ENCODE results near the gene CAVIN1. TPM values are rescaled to one million over a fixed set of nuclear protein-coding genes. Genes with fewer than 3 reads are reported as not detected.

CAVIN1 gene
- total RNA-seq, 5 donors from 2014 or later (not counting 1 experiment from before 2014, with no cell fraction given) = 0.83 to 2.3 (median 2.1) TPM

- Histone ChIP-seq H3K27me3 (replicated peaks in 1 of 2; ENCODE audit: control insufficient read depth in 2 of 2, extremely low read depth in 1 of 2, insufficient read depth in 2 of 2, low read length in 1 of 2) (no peaks in the 10 kb centered on the region), H3K4me3 (ENCODE audit: control insufficient read depth in 1 of 2, extremely low read depth in 1 of 2, low read length in 1 of 2) (no peak overlapping the region), H3K36me3 (ENCODE audit: control insufficient read depth in 2 of 2, extremely low read depth in 1 of 2, insufficient read depth in 1 of 2, low read length in 1 of 2) (no peaks in the 10 kb centered on the region), H3K4me1 (ENCODE audit: control insufficient read depth in 1 of 2, extremely low read depth in 1 of 2, insufficient read depth in 2 of 2, low read length in 2 of 2) (peaks cover 13 to 35% of the 10 kb centered on the region in 2 experiments), H3K9me3 (no peaks in the 10 kb centered on the region), H3K27ac (ENCODE audit: low read length) (no peak overlapping the region)
- ChIA-PET POLR2A (interaction anchor here (0.6 kb wide), 2 partner anchors 23 to 230 kb away, joined by 3 to 4 read pairs; no protein-coding TSS in a partner anchor), CTCF (interaction anchor here in 1 of 2 donors (0.6 kb wide), 1 partner anchor 1077 kb away, joined by 3 read pairs; no protein-coding TSS in a partner anchor)
- WGBS (ENCODE audit: insufficient coverage) = no CpG with 5 or more reads among the region's 3 CpGs
- H3K4me3 Mint-ChIP-seq = no peak overlapping the region
- no peaks in the 10 kb centered on the region for H3K27me3 Mint-ChIP-seq
- H3K36me3 Mint-ChIP-seq = peaks cover 9% of the 10 kb centered on the region
- H3K4me1 Mint-ChIP-seq = peaks cover 80 to 83% (median 81%) of the 10 kb centered on the region in 3 donors
- peak overlapping the region; percentile 12 to 17 for H3K27ac Mint-ChIP-seq
- H3K9me3 Mint-ChIP-seq = no peaks in the 10 kb centered on the region
- DNase-seq (no peak), ATAC-seq (replicated peaks in 1 of 4) (no peak)
Measured at GRCh38 chr17:42381898-42382297, 41.2 kb downstream of the CAVIN1 start.

GRCh38 chr17:42380935-42381334, 42.1 kb downstream of the CAVIN1 start:
- Mint-ChIP-seq H3K4me1 (peaks cover 75 to 77% (median 75%) of the 10 kb centered on the region in 3 donors), H3K36me3 (peaks cover 9% of the 10 kb centered on the region)

GRCh38 chr17:42378959-42379594, 44.0 kb downstream of the CAVIN1 start:
- H3K4me1 Mint-ChIP-seq = peaks cover 73 to 78% (median 75%) of the 10 kb centered on the region in 3 donors
- Histone ChIP-seq H3K4me3 (ENCODE audit: control insufficient read depth in 1 of 2, extremely low read depth in 1 of 2, low read length in 1 of 2) (peak overlapping the region; percentile 5 to 21), H3K27ac (ENCODE audit: low read length) (peak overlapping the region; percentile 40), H3K27me3 (replicated peaks in 1 of 2; ENCODE audit: control insufficient read depth in 2 of 2, extremely low read depth in 1 of 2, insufficient read depth in 2 of 2, low read length in 1 of 2) (no peaks in the 10 kb centered on the region), H3K4me1 (ENCODE audit: control insufficient read depth in 1 of 2, extremely low read depth in 1 of 2, insufficient read depth in 2 of 2, low read length in 2 of 2) (peaks cover 8 to 22% of the 10 kb centered on the region in 2 experiments), H3K36me3 (ENCODE audit: control insufficient read depth in 2 of 2, extremely low read depth in 1 of 2, insufficient read depth in 1 of 2, low read length in 1 of 2) (no peaks in the 10 kb centered on the region), H3K9me3 (no peaks in the 10 kb centered on the region)
- ChIA-PET CTCF (interaction anchor here in 1 of 2 donors (1.0 kb wide), 1 partner anchor 24 kb away, joined by 4 read pairs; no protein-coding TSS in a partner anchor), POLR2A (interaction anchor here in 1 of 2 donors (0.5 to 2.1 kb wide), 2 partner anchors 10 to 200 kb away, joined by 3 to 18 read pairs; partner anchors contain the start of gene STAT3)
- H3K36me3 Mint-ChIP-seq = peaks cover 9% of the 10 kb centered on the region
- peak overlapping the region; percentile 81 to 90 for H3K27ac Mint-ChIP-seq
- H3K9me3 Mint-ChIP-seq = no peaks in the 10 kb centered on the region
- peak in 1 of 35 experiments; percentile 35 for DNase-seq
- 22% methylated on average over 3 of the region's 6 CpGs for WGBS (ENCODE audit: insufficient coverage)
- peak overlapping the region; percentile 75 to 81 (median 78) for H3K4me3 Mint-ChIP-seq
- ATAC-seq (replicated peaks in 1 of 4) = peak; percentile 49 to 68 (median 64)
- H3K27me3 Mint-ChIP-seq = no peaks in the 10 kb centered on the region

More at GRCh38 chr17:42380935-42381334, 42.1 kb downstream of the CAVIN1 start:
- no peaks in the 10 kb centered on the region for H3K9me3 Mint-ChIP-seq
- POLR2A ChIA-PET = interaction anchor here in 1 of 2 donors (0.6 kb wide), 1 partner anchor 22 kb away, joined by 3 read pairs; no protein-coding TSS in a partner anchor
- ATAC-seq (replicated peaks in 1 of 4) = no peak
- Histone ChIP-seq H3K4me3 (ENCODE audit: control insufficient read depth in 1 of 2, extremely low read depth in 1 of 2, low read length in 1 of 2) (no peak overlapping the region), H3K4me1 (ENCODE audit: control insufficient read depth in 1 of 2, extremely low read depth in 1 of 2, insufficient read depth in 2 of 2, low read length in 2 of 2) (peaks cover 8 to 29% of the 10 kb centered on the region in 2 experiments), H3K27me3 (replicated peaks in 1 of 2; ENCODE audit: control insufficient read depth in 2 of 2, extremely low read depth in 1 of 2, insufficient read depth in 2 of 2, low read length in 1 of 2) (no peaks in the 10 kb centered on the region), H3K27ac (ENCODE audit: low read length) (no peak overlapping the region), H3K36me3 (ENCODE audit: control insufficient read depth in 2 of 2, extremely low read depth in 1 of 2, insufficient read depth in 1 of 2, low read length in 1 of 2) (no peaks in the 10 kb centered on the region), H3K9me3 (no peaks in the 10 kb centered on the region)
- H3K4me3 Mint-ChIP-seq = no peak overlapping the region
- H3K27ac Mint-ChIP-seq = peak overlapping the region; percentile 9 to 66
- WGBS (ENCODE audit: insufficient coverage) = 75% methylated on average over 1 of the region's 3 CpGs
- CTCF ChIA-PET = no interaction called here
- no peaks in the 10 kb centered on the region for H3K27me3 Mint-ChIP-seq
- DNase-seq = no peak

GRCh38 chr17:42378359-42378958, 44.6 kb downstream of the CAVIN1 start:
- H3K27me3 ChIP-seq (replicated peaks in 1 of 2; ENCODE audit: control insufficient read depth in 2 of 2, extremely low read depth in 1 of 2, insufficient read depth in 2 of 2, low read length in 1 of 2) = no peaks in the 10 kb centered on the region
- H3K4me1 Mint-ChIP-seq = peaks cover 73 to 74% (median 73%) of the 10 kb centered on the region in 3 donors
- H3K4me1 ChIP-seq (ENCODE audit: control insufficient read depth in 1 of 2, extremely low read depth in 1 of 2, insufficient read depth in 2 of 2, low read length in 2 of 2) = peaks cover 8 to 22% of the 10 kb centered on the region in 2 experiments
- WGBS (ENCODE audit: insufficient coverage) = 62% methylated on average over 3 of the region's 10 CpGs
- DNase-seq (no peak), ATAC-seq (replicated peaks in 1 of 4) (no peak)
- no peaks in the 10 kb centered on the region for H3K9me3 ChIP-seq
- H3K4me3 Mint-ChIP-seq = peak overlapping the region; percentile 75 to 81 (median 78)
- peak overlapping the region; percentile 40 for H3K27ac ChIP-seq (ENCODE audit: low read length)
- ChIA-PET CTCF (interaction anchor here in 1 of 2 donors (0.5 to 1.0 kb wide), 2 partner anchors 25 to 228 kb away, joined by 4 read pairs; no protein-coding TSS in a partner anchor), POLR2A (interaction anchor here in 1 of 2 donors (0.5 to 2.1 kb wide), 2 partner anchors 10 to 200 kb away, joined by 3 to 18 read pairs; partner anchors contain the start of gene STAT3)
- no peaks in the 10 kb centered on the region for H3K9me3 Mint-ChIP-seq
- H3K4me3 ChIP-seq (ENCODE audit: control insufficient read depth in 1 of 2, extremely low read depth in 1 of 2, low read length in 1 of 2) = peak overlapping the region in 1 of 2 donors; percentile 21
- peaks cover 12% of the 10 kb centered on the region for H3K36me3 Mint-ChIP-seq
- peak overlapping the region; percentile 81 to 90 for H3K27ac Mint-ChIP-seq
- H3K27me3 Mint-ChIP-seq = no peaks in the 10 kb centered on the region
- H3K36me3 ChIP-seq (ENCODE audit: control insufficient read depth in 2 of 2, extremely low read depth in 1 of 2, insufficient read depth in 1 of 2, low read length in 1 of 2) = peaks cover 0 to 2% of the 10 kb centered on the region in 2 donors

- H3K9me3 Mint-ChIP-seq = peaks cover 0 to 3% (median 0%) of the 10 kb centered on the region in 3 donors
Measured at GRCh38 chr17:42373896-42374295, 49.2 kb downstream of the CAVIN1 start.

GRCh38 chr17:42372142-42372541, 50.9 kb downstream of the CAVIN1 start:
- Histone ChIP-seq H3K27me3 (replicated peaks in 1 of 2; ENCODE audit: control insufficient read depth in 2 of 2, extremely low read depth in 1 of 2, insufficient read depth in 2 of 2, low read length in 1 of 2) (no peaks in the 10 kb centered on the region), H3K9me3 (no peaks in the 10 kb centered on the region), H3K4me3 (ENCODE audit: control insufficient read depth in 1 of 2, extremely low read depth in 1 of 2, low read length in 1 of 2) (no peak overlapping the region), H3K36me3 (ENCODE audit: control insufficient read depth in 2 of 2, extremely low read depth in 1 of 2, insufficient read depth in 1 of 2, low read length in 1 of 2) (peaks cover 4 to 9% of the 10 kb centered on the region in 2 donors), H3K27ac (ENCODE audit: low read length) (no peak overlapping the region), H3K4me1 (ENCODE audit: control insufficient read depth in 1 of 2, extremely low read depth in 1 of 2, insufficient read depth in 2 of 2, low read length in 2 of 2) (peaks cover 0 to 24% of the 10 kb centered on the region in 2 experiments)
- peaks cover 18% of the 10 kb centered on the region for H3K36me3 Mint-ChIP-seq
- H3K9me3 Mint-ChIP-seq = peaks cover 0 to 3% (median 0%) of the 10 kb centered on the region in 3 donors
- ATAC-seq (replicated peaks in 1 of 4) (no peak), DNase-seq (no peak)
- ChIA-PET CTCF (no interaction called here), POLR2A (interaction anchor here (0.6 kb wide), 3 partner anchors 62 to 774 kb away, joined by 3 to 10 read pairs (median 3); no protein-coding TSS in a partner anchor)
- no peak overlapping the region for H3K27ac Mint-ChIP-seq
- no peak overlapping the region for H3K4me3 Mint-ChIP-seq
- H3K27me3 Mint-ChIP-seq = no peaks in the 10 kb centered on the region
- H3K4me1 Mint-ChIP-seq = peaks cover 48 to 59% (median 55%) of the 10 kb centered on the region in 3 donors

More at GRCh38 chr17:42373896-42374295, 49.2 kb downstream of the CAVIN1 start:
- H3K27me3 Mint-ChIP-seq = no peaks in the 10 kb centered on the region
- H3K36me3 Mint-ChIP-seq = peaks cover 13% of the 10 kb centered on the region
- H3K4me1 ChIP-seq (ENCODE audit: control insufficient read depth in 1 of 2, extremely low read depth in 1 of 2, insufficient read depth in 2 of 2, low read length in 2 of 2) = peaks cover 2 to 24% of the 10 kb centered on the region in 2 experiments
- H3K4me3 ChIP-seq (ENCODE audit: control insufficient read depth in 1 of 2, extremely low read depth in 1 of 2, low read length in 1 of 2) = no peak overlapping the region
- POLR2A ChIA-PET = interaction anchor here (0.6 to 0.9 kb wide), 4 partner anchors 15 to 1823 kb away, joined by 3 to 6 read pairs (median 4); partner anchors contain the start of gene STAT3 (in 1 of the 2)
- H3K4me1 Mint-ChIP-seq = peaks cover 52 to 60% (median 55%) of the 10 kb centered on the region in 3 donors
- CTCF ChIA-PET = interaction anchor here (0.5 to 1.0 kb wide), 3 partner anchors 14 to 157 kb away, joined by 3 to 5 read pairs (median 4); partner anchors contain the start of gene STAT3 (in 1 of the 2)
- WGBS (ENCODE audit: insufficient coverage) = no CpG with 5 or more reads among the region's 1 CpG
- no peaks in the 10 kb centered on the region for H3K27me3 ChIP-seq (replicated peaks in 1 of 2; ENCODE audit: control insufficient read depth in 2 of 2, extremely low read depth in 1 of 2, insufficient read depth in 2 of 2, low read length in 1 of 2)
- DNase-seq = no peak
- no peak overlapping the region for H3K4me3 Mint-ChIP-seq
- H3K9me3 ChIP-seq = no peaks in the 10 kb centered on the region
- no peak overlapping the region for H3K27ac Mint-ChIP-seq
- peaks cover 4 to 9% of the 10 kb centered on the region in 2 donors for H3K36me3 ChIP-seq (ENCODE audit: control insufficient read depth in 2 of 2, extremely low read depth in 1 of 2, insufficient read depth in 1 of 2, low read length in 1 of 2)
- ATAC-seq (replicated peaks in 1 of 4) = no peak
- H3K27ac ChIP-seq (ENCODE audit: low read length) = no peak overlapping the region
